CD1c-positive myeloid dendritic cell (primary cell): ENCODE measurements around the gene FLII.
"Not testable (repeated sequence)": the region's sequence is repeated elsewhere in the genome, so short reads cannot be mapped to it uniquely, and the experiment has no call there.

ENCODE experiments used
- DNase-seq: peaks from one replicate; pipeline ENCODE4 v3.0.0-alpha.2; 2016; ENCODE audit errors: extremely low spot score

FLII gene

GRCh38 chr17:18258356-18259038 is at the start of gene FLII:
Gene FLII, minus strand, starts transcription at chr17:18258738. Its CDS starts 48 bp downstream, at chr17:18258690.
- DNase-seq = peak; percentile 67

- DNase-seq = not testable (repeated sequence)
Measured at GRCh38 chr17:18303206-18303605, 44.7 kb upstream of the FLII start.

GRCh38 chr17:18300725-18301480 is 42.4 kb upstream of the FLII start:
- DNase-seq = peak; percentile 17

GRCh38 chr17:18298061-18298460 is 39.5 kb upstream of the FLII start:
- DNase-seq = not testable (repeated sequence)

- no peak for DNase-seq
Measured at GRCh38 chr17:18291718-18292540, 33.4 kb upstream of the FLII start.

GRCh38 chr17:18285296-18285695 is 26.8 kb upstream of the FLII start:
- DNase-seq = no peak

GRCh38 chr17:18281788-18282187 is 23.2 kb upstream of the FLII start:
- no peak for DNase-seq

- no peak for DNase-seq
Measured at GRCh38 chr17:18280766-18281371, 22.3 kb upstream of the FLII start.

- DNase-seq = no peak
Measured at GRCh38 chr17:18280249-18280648, 21.7 kb upstream of the FLII start.

- DNase-seq = no peak
Measured at GRCh38 chr17:18278867-18279266, 20.3 kb upstream of the FLII start.

GRCh38 chr17:18277076-18277475 is 18.5 kb upstream of the FLII start:
- no peak for DNase-seq

GRCh38 chr17:18270046-18270931 is 11.8 kb upstream of the FLII start:
- no peak for DNase-seq

GRCh38 chr17:18267927-18268711 is 9.6 kb upstream of the FLII start:
- no peak for DNase-seq

GRCh38 chr17:18267366-18267765 is 8.8 kb upstream of the FLII start:
- DNase-seq = no peak

- DNase-seq = no peak
Measured at GRCh38 chr17:18263885-18264682, 5.5 kb upstream of the FLII start.

- DNase-seq = peak; percentile 37
Measured at GRCh38 chr17:18262641-18263040, 4.1 kb upstream of the FLII start.

GRCh38 chr17:18262111-18262510 is 3.6 kb upstream of the FLII start:
- DNase-seq = no peak

GRCh38 chr17:18261659-18262058 is 3.1 kb upstream of the FLII start:
- no peak for DNase-seq

- peak; percentile 57 for DNase-seq
Measured at GRCh38 chr17:18261146-18261515, 2.6 kb upstream of the FLII start.
